Measurements from ENCODE around the gene TMEM60. TPM values are rescaled to one million over a fixed set of nuclear protein-coding genes. Genes with fewer than 3 reads are reported as not detected.

Gene TMEM60
- total and polyA plus RNA-seq, 2 of the 8 experiments (the other 6 are each of a cell fraction or from before 2014, with no cell fraction given): 22.1 to 29.2 TPM

- H3K4me1 ChIP-seq (replicated peaks in 1 of 4; ENCODE audit: control insufficient read depth in 3 of 4, insufficient read depth in 4 of 4, low read length in 3 of 4): no peaks in the 10 kb centered on the region
Observed at GRCh38 chr7:77820967-77821366, 22.7 kb upstream of the TMEM60 start.

More at GRCh38 chr7:77820967-77821366, 22.7 kb upstream of the TMEM60 start:
- TF ChIP-seq BCL11A (IDR thresholded peaks at IDR 0.05; ENCODE audit: low read depth in 2 of 2, low read length in 2 of 2) (no peak), ZNF274 (IDR thresholded peaks at IDR 0.05; ENCODE audit: borderline replicate concordance, extremely low read depth, low read length) (no peak), GTF2F1 (IDR thresholded peaks at IDR 0.05; ENCODE audit: borderline replicate concordance, low read depth, low read length) (no peak), HDAC6 (IDR thresholded peaks at IDR 0.05; ENCODE audit: low read depth, low read length) (no peak), JUN (IDR thresholded peaks at IDR 0.05; ENCODE audit: low read depth, low read length) (no peak), SRF (IDR thresholded peaks at IDR 0.05; ENCODE audit: low read depth, low read length) (no peak)
- POLR2A ChIA-PET (ENCODE audit: partially characterized antibody): interaction anchor here (1.4 kb wide), 1 partner anchor 24 kb away, joined by 3 read pairs; no protein-coding TSS in a partner anchor
- no peak overlapping the region for H2BK5ac ChIP-seq (ENCODE audit: low read depth, low read length)
- WGBS, 2 experiments (ENCODE audit: extremely low coverage in 1 of 2, insufficient coverage in 1 of 2, insufficient read length in 1 of 2, insufficient replicate concordance in 2 of 2, low coverage in 1 of 2, low lambda C conversion rate in 2 of 2, missing lambda C conversion rate in 1 of 2): 97% methylated on average over 2 of the region's 2 CpGs; no CpG with 5 or more reads in 1 of the 2 experiments
- no peak overlapping the region for H3K27ac ChIP-seq (ENCODE audit: low read depth, low read length)
- peaks cover 12 to 14% of the 10 kb centered on the region in 2 experiments; a peak in 3 of 4 replicates for H3K9me3 ChIP-seq (ENCODE audit: insufficient read depth in 2 of 2, low read depth in 1 of 2, low read length in 1 of 2)
- H3K36me3 ChIP-seq (ENCODE audit: control insufficient read depth in 2 of 4, insufficient read depth in 4 of 4, low read length in 3 of 4): 0 out of 8 replicates have a peak, but pooled peaks cover 0 to 3% (median 0%) of the 10 kb centered on the region in 4 experiments
- no peak overlapping the region for H2BK12ac ChIP-seq (ENCODE audit: low read depth, low read length)
- DNase-seq (ENCODE audit: low read depth in 1 of 2, low spot score in 2 of 2) (no peak), FAIRE-seq (no peak)
- no peak overlapping the region for H3K4ac ChIP-seq (replicated peaks; ENCODE audit: insufficient read length, low read depth, low read length)
- no peak overlapping the region for H3K14ac ChIP-seq (ENCODE audit: insufficient read length)
- no peak overlapping the region for H2BK20ac ChIP-seq (ENCODE audit: low read length)
- CTCF ChIA-PET (ENCODE audit: partially characterized antibody): no interaction called here
- no peaks in the 10 kb centered on the region for H4K20me1 ChIP-seq (replicated peaks in 1 of 2; ENCODE audit: control insufficient read depth in 1 of 2, insufficient read depth in 2 of 2, low read length in 2 of 2)
- H3K4me3 ChIP-seq (ENCODE audit: extremely low read depth in 1 of 4, insufficient read depth in 2 of 4, low read depth in 3 of 4, low read length in 4 of 4): no peak overlapping the region
- no peak overlapping the region for H3K4me2 ChIP-seq (ENCODE audit: insufficient read depth in 1 of 2, low read depth in 2 of 2, low read length in 2 of 2)
- no peak overlapping the region for H3K9ac ChIP-seq (replicated peaks in 1 of 4; ENCODE audit: extremely low read depth in 1 of 4, low read depth in 3 of 4, low read length in 3 of 4)
- H3K56ac ChIP-seq (replicated peaks; ENCODE audit: insufficient read length, low read depth, low read length): no peak overlapping the region
- no peaks in the 10 kb centered on the region for H3K23me2 ChIP-seq (ENCODE audit: low read depth, low read length)
- peaks cover 0 to 16% of the 10 kb centered on the region in 2 experiments; a peak in 2 of 4 replicates for H3K79me2 ChIP-seq (ENCODE audit: control insufficient read depth in 1 of 2, insufficient read depth in 2 of 2, low read length in 2 of 2)
- no peak overlapping the region for H2AFZ ChIP-seq (ENCODE audit: low read length)
- no peak overlapping the region for H4K5ac ChIP-seq (ENCODE audit: insufficient read length, low read depth, low read length)
- no peak overlapping the region for H4K91ac ChIP-seq (replicated peaks; ENCODE audit: insufficient read length, low read length)
- no peaks in the 10 kb centered on the region for H3K27me3 ChIP-seq (replicated peaks in 1 of 4; ENCODE audit: control insufficient read depth in 3 of 4, extremely low read depth in 1 of 4, insufficient read depth in 3 of 4, low read length in 3 of 4)
- no peak overlapping the region for H3K18ac ChIP-seq (ENCODE audit: extremely low read depth, low read length)
- no peak overlapping the region for H2AK5ac ChIP-seq (ENCODE audit: low read depth, low read length)
- no peak overlapping the region for H2BK15ac ChIP-seq (ENCODE audit: low read length)
- 0 out of 2 replicates have a peak, but pooled peaks cover 5% of the 10 kb centered on the region for H3K79me1 ChIP-seq (ENCODE audit: low read depth, low read length)
- H2BK120ac ChIP-seq (replicated peaks; ENCODE audit: low read depth, low read length): no peak overlapping the region
- no peak overlapping the region for H4K8ac ChIP-seq (ENCODE audit: extremely low read depth, insufficient read depth, low read length)
- H3K23ac ChIP-seq (ENCODE audit: insufficient read length): no peak overlapping the region
